Activated CD8-positive, alpha-beta T cell treated with anti-CD3 and anti-CD28 coated beads for 36 hours (primary cell): ENCODE data around the gene OR2A5. TPM values are rescaled to one million over a fixed set of nuclear protein-coding genes. Genes with fewer than 3 reads are reported as not detected.

Source experiments
- ATAC-seq: fragments of 200-7000 bp; cut with Tn5 transposase; one replicate; pipeline ENCODE4 v1.10.0; 2021; ENCODE audit warnings: mild to moderate bottlenecking, moderate library complexity
- CTCF ChIA-PET: fragments of 350-600 bp; sonication (Branson Sonifier 250); formaldehyde crosslinking; loops from one replicate; lab custom pipeline; 2021; ENCODE audit warnings: antibody characterized with exemption; lab: Charles Lee
- POLR2A ChIA-PET: fragments of 350-600 bp; sonication (Branson Sonifier 250); formaldehyde crosslinking; loops from one replicate; lab custom pipeline; 2021; ENCODE audit warnings: antibody characterized with exemption; lab: Charles Lee
- DNase-seq: peaks from one replicate; pipeline ENCODE4 v3.0.0-alpha.2; 2020
- H3K27ac Mint-ChIP-seq: one replicate; pipeline ENCODE4 v1.8.0; 2021; ENCODE audit warnings: mild to moderate bottlenecking, mixed read lengths
- H3K27me3 Mint-ChIP-seq: one replicate; pipeline ENCODE4 v1.8.0; 2021; ENCODE audit warnings: mixed read lengths
- H3K36me3 Mint-ChIP-seq: one replicate; pipeline ENCODE4 v1.8.0; 2021; ENCODE audit warnings: low read depth, mixed read lengths
- H3K4me1 Mint-ChIP-seq: one replicate; pipeline ENCODE4 v1.8.0; 2021; ENCODE audit warnings: low read depth, mixed read lengths
- H3K4me3 Mint-ChIP-seq: one replicate; pipeline ENCODE4 v1.8.0; 2021; ENCODE audit warnings: mild to moderate bottlenecking, moderate library complexity, mixed read lengths
- H3K9me3 Mint-ChIP-seq: one replicate; pipeline ENCODE4 v1.8.0; 2021; ENCODE audit warnings: mixed read lengths
- CTCF ChIP-seq: fragments of 200-600 bp; IDR thresholded peaks from one replicate; pipeline ENCODE4 v1.8.0; 2022; ENCODE audit warnings: antibody characterized with exemption, mild to moderate bottlenecking
- intact Hi-C: fragments of 100-400 bp; cut with micrococcal nuclease; formaldehyde crosslinking; loops from one replicate; pipeline ENCODE4 v1.10.0; 2022
- total RNA-seq, 2 experiments: library from RNA; stranded (reverse); gene quantifications; one replicate each; pipeline ENCODE4 v1.2.3, GENCODE V29; 2021

The OR2A5 gene
- total RNA-seq, 2 experiments from 2014 or later, result not detected

GRCh38 chr7:144105211-144105610, 56.5 kb downstream of the OR2A5 start:
- ChIA-PET CTCF (no interaction called here), POLR2A (no interaction called here)
- Mint-ChIP-seq H3K4me3 (no peak overlapping the region), H3K9me3 (no peaks in the 10 kb centered on the region), H3K27ac (no peak overlapping the region), H3K36me3 (no peaks in the 10 kb centered on the region), H3K4me1 (no peaks in the 10 kb centered on the region), H3K27me3 (peaks cover 3% of the 10 kb centered on the region)
- intact Hi-C loops, result no loop called here
- DNase-seq (no peak), ATAC-seq (no peak)
- no peak for TF ChIP-seq CTCF

Other genes starting within 250 kb of the OR2A5 start
- 10 to 100 TPM; 13.8 to 14.7 TPM for gene TCAF1, start 146.8 kb upstream of the OR2A5 start, total RNA-seq
- gene OR2F2, start 113.7 kb upstream of the OR2A5 start, total RNA-seq, result not detected
- gene OR2F1, start 94.1 kb upstream of the OR2A5 start, total RNA-seq, result not detected
- not detected for gene OR6B1, start 48.6 kb upstream of the OR2A5 start, total RNA-seq
- not detected for gene OR2A25, start 20.9 kb downstream of the OR2A5 start, total RNA-seq
- gene OR2A12, start 37.3 kb downstream of the OR2A5 start, total RNA-seq, result not detected
- not detected for gene OR2A2, start 60.6 kb downstream of the OR2A5 start, total RNA-seq
- gene OR2A14, start 74.2 kb downstream of the OR2A5 start, total RNA-seq, result not detected
- gene CTAGE4, start 134.5 kb downstream of the OR2A5 start, total RNA-seq, result 1 to 10 TPM in 1 of 2 experiments, under 1 TPM in 1; 0.87 to 1.6 TPM
- 1 to 10 TPM; 2.3 to 2.8 TPM for gene ARHGEF35, start 146.9 kb downstream of the OR2A5 start, total RNA-seq
- not detected for gene OR2A42, start 190.7 kb downstream of the OR2A5 start, total RNA-seq
- 1 to 10 TPM; 2.0 to 2.1 TPM for gene OR2A7, start 215.8 kb downstream of the OR2A5 start, total RNA-seq
- gene CTAGE8, start 220.3 kb downstream of the OR2A5 start, total RNA-seq, result under 1 TPM; 0.25 to 0.85 TPM